Lower leg skin (tissue), 4 donors: ENCODE results near the gene NOVA1. TPM values are rescaled to one million over a fixed set of nuclear protein-coding genes. Genes with fewer than 3 reads are reported as not detected.

ENCODE experiments used
- DNase-seq, 2 donors: peaks; one replicate each; pipeline ENCODE4 v3.0.0-alpha.2; 2019; ENCODE audit warnings: low spot score in 2 of 2
- H3K4me3 ChIP-seq: fragments of 200-600 bp; sonication (generic); 2 replicates; pipeline ENCODE4 v1.5.1; 2017; ENCODE audit warnings: mild to moderate bottlenecking, low read depth; ENCODE audit not compliant: poor library complexity, severe bottlenecking
- CTCF ChIP-seq, 3 donors: fragments of 450-650 bp; IDR thresholded peaks; one replicate each; pipeline ENCODE4 v1.5.1; 2016; ENCODE audit warnings: antibody characterized with exemption in 3 of 3, mild to moderate bottlenecking in 3 of 3, moderate library complexity in 2 of 3
- POLR2A ChIP-seq, 2 donors: fragments of 450-650 bp; IDR thresholded peaks; one replicate each; pipeline ENCODE4 v1.6.1; 2016 to 2017; ENCODE audit warnings: antibody characterized with exemption in 2 of 2, mild to moderate bottlenecking in 1 of 2, moderate library complexity in 1 of 2
- WGBS, 2 donors: methylation state at CpG; one replicate each; pipeline ENCODE4 v1.1.5; 2018; 5-methylcytosine and 5-hydroxymethylcytosine counted together
- intact Hi-C: fragments of 100-400 bp; cut with DNase I; formaldehyde crosslinking; loops from one replicate; pipeline ENCODE4 v1.15.0; 2023; ENCODE audit warnings: low total_unique reads
- total RNA-seq, 4 donors: library from RNA; depleted of rRNA; stranded (reverse); fragments of >200 nt; gene quantifications; one replicate each; pipeline ENCODE4 v1.1.0, GENCODE V29; 2016

NOVA1 gene
- total RNA-seq, 4 donors from 2014 or later, result 3.0 to 8.9 (median 7.1) TPM

GRCh38 chr14:26500028-26500427, 97.8 kb downstream of the NOVA1 start:
- H3K4me3 ChIP-seq, result no peak overlapping the region
- DNase-seq, result no peak
- TF ChIP-seq POLR2A (IDR thresholded peaks at IDR 0.05), result no peak
- no peak for TF ChIP-seq CTCF (IDR thresholded peaks at IDR 0.05)
- intact Hi-C loops, result no loop called here
- 65 to 71% methylated on average over 2 of the region's 2 CpGs for WGBS, 2 donors

- WGBS, 2 donors, result 62 to 71% methylated on average over 2 of the region's 2 CpGs
- intact Hi-C loops, result no loop called here
- no peak for TF ChIP-seq CTCF (IDR thresholded peaks at IDR 0.05)
- no peak overlapping the region for H3K4me3 ChIP-seq
- DNase-seq, result no peak
These were observed 98.3 kb downstream of the NOVA1 start for GRCh38 chr14:26499546-26499945.

GRCh38 chr14:26486922-26487321, 110.9 kb downstream of the NOVA1 start:
- intact Hi-C loops, result no loop called here
- TF ChIP-seq CTCF (IDR thresholded peaks at IDR 0.05), result no peak
- TF ChIP-seq POLR2A (IDR thresholded peaks at IDR 0.05), result no peak
- no peak for DNase-seq
- 93 to 97% methylated on average over 3 of the region's 3 CpGs for WGBS, 2 donors
- no peak overlapping the region for H3K4me3 ChIP-seq

GRCh38 chr14:26484562-26484961, 113.3 kb downstream of the NOVA1 start:
- H3K4me3 ChIP-seq, result no peak overlapping the region
- no peak for DNase-seq
- TF ChIP-seq POLR2A (IDR thresholded peaks at IDR 0.05), result no peak
- no peak for TF ChIP-seq CTCF (IDR thresholded peaks at IDR 0.05)
- WGBS, 2 donors, result 91 to 97% methylated on average over 2 of the region's 2 CpGs
- intact Hi-C loops, result no loop called here

GRCh38 chr14:26478967-26479366, 118.9 kb downstream of the NOVA1 start:
- no peak for DNase-seq
- no peak overlapping the region for H3K4me3 ChIP-seq
- TF ChIP-seq CTCF (IDR thresholded peaks at IDR 0.05), result no peak
- no peak for TF ChIP-seq POLR2A (IDR thresholded peaks at IDR 0.05)
- WGBS, 2 donors, result 95 to 96% methylated on average over 4 of the region's 4 CpGs
- intact Hi-C loops, result no loop called here

GRCh38 chr14:26466862-26467261, 131.0 kb downstream of the NOVA1 start:
- intact Hi-C loops, result no loop called here
- no peak for TF ChIP-seq POLR2A (IDR thresholded peaks at IDR 0.05)
- no peak for TF ChIP-seq CTCF (IDR thresholded peaks at IDR 0.05)
- WGBS, 2 donors, result 72 to 74% methylated on average over 1 of the region's 1 CpG
- no peak for DNase-seq
- H3K4me3 ChIP-seq, result no peak overlapping the region
